GM12875 (cell line): ENCODE results near the gene XAB2.

Source experiments
- H3K4me3 ChIP-seq: one replicate; pipeline ENCODE4 v1.5.1; 2011; ENCODE audit warnings: low read depth, low read length, control low read depth
- TF ChIP-seq, protein P1 (sequence below): IDR thresholded peaks from 2 replicates; pipeline ENCODE4 v1.5.1; 2011; ENCODE audit warnings: low read depth, mild to moderate bottlenecking, control low read depth, inconsistent platforms, low read length, moderate library complexity, borderline replicate concordance; ENCODE audit not compliant: insufficient read depth

The XAB2 gene

GRCh38 chr19:7661744-7662538, 32.6 kb upstream of the XAB2 start:
- no peak overlapping the region for H3K4me3 ChIP-seq
- TF ChIP-seq, protein P1, sequence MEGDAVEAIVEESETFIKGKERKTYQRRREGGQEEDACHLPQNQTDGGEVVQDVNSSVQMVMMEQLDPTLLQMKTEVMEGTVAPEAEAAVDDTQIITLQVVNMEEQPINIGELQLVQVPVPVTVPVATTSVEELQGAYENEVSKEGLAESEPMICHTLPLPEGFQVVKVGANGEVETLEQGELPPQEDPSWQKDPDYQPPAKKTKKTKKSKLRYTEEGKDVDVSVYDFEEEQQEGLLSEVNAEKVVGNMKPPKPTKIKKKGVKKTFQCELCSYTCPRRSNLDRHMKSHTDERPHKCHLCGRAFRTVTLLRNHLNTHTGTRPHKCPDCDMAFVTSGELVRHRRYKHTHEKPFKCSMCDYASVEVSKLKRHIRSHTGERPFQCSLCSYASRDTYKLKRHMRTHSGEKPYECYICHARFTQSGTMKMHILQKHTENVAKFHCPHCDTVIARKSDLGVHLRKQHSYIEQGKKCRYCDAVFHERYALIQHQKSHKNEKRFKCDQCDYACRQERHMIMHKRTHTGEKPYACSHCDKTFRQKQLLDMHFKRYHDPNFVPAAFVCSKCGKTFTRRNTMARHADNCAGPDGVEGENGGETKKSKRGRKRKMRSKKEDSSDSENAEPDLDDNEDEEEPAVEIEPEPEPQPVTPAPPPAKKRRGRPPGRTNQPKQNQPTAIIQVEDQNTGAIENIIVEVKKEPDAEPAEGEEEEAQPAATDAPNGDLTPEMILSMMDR: no peak

DNA sequence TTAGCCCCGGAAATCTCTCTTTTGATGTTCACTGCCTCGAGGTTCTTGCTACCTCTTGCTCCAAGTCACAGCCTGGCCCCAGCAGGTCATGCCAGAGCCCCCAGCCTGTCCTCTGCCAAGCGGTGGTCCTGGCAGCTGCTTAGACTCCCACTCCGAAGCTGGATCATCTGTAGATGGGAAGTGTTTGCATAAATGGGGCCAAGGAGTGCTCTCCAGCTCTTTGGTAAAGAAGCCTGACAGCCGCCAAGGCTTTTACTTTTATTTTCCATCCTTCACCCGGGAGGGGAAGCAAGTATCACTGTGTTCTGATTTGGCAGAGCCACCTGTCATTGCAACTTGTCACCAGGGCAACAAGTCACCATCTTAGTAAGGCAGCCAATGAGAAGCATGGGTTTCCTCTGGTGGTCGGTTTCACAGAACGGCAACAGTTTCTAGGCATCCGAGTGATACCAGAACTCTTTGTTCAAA, 28.9 kb upstream of the XAB2 start:
- peak overlapping the region; percentile 48 for H3K4me3 ChIP-seq
- TF ChIP-seq, protein P1: no peak

GRCh38 chr19:7657131-7657751, 27.9 kb upstream of the XAB2 start:
- TF ChIP-seq, protein P1: no peak
- H3K4me3 ChIP-seq: no peak overlapping the region

DNA sequence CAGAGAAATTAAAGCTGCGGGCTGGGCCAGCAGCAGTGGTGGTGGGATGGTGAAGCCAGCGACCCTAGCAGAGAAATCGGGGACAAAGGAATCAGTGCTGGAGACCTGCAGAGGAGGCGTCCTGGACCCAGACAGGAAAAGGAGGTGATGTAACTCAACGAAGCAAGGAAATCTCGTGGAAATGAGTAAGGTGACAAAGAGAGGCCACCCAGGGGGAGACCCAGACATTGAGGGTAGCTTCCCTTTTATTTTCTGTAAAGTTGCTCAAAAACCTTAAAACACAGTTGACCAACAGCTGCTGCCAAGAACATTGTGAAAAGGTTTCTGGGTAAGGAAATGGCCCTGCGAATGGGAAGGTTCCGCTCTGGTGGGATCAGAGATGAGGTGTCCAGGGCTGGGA, 26.2 kb upstream of the XAB2 start:
- TF ChIP-seq, protein P1: no peak
- H3K4me3 ChIP-seq: no peak overlapping the region

DNA sequence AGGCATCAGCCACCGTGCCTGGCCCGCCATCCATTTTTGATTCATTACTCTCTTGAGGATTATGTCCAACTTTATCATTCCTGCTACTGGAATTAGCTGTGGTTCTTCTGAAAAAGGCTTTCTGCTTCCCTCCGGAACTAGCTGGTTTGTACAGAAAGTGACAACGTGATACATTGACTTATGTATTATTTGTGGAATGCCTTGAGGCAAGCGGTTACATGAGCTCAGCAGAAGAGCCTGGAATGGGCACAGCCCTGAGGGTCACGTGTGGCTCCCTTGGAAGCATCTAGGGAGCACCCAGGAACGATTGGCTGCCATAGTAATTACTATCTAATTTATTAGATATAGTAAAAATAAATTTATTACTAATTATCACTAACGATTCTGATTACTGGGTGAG, 25.1 kb upstream of the XAB2 start:
- no peak overlapping the region for H3K4me3 ChIP-seq
- TF ChIP-seq, protein P1: no peak

- TF ChIP-seq, protein P1: peak; percentile 64
- H3K4me3 ChIP-seq: no peak overlapping the region
These were observed 22.8 kb upstream of the XAB2 start for GRCh38 chr19:7652061-7652641.
